Nephron (organoid): ENCODE results near the gene CCIN.

Experiments used
- H3K27ac Mint-ChIP-seq, 3 experiments: 2 replicates each; pipeline ENCODE4 v1.8.0; 2020; ENCODE audit warnings: mixed read lengths in 3 of 3, mild to moderate bottlenecking in 2 of 3, moderate library complexity in 1 of 3
- H3K27me3 Mint-ChIP-seq: 2 replicates; pipeline ENCODE4 v1.8.0; 2021; ENCODE audit warnings: low read depth, mild to moderate bottlenecking, moderate library complexity, mixed read lengths
- H3K36me3 Mint-ChIP-seq: 2 replicates; pipeline ENCODE4 v1.8.0; 2020; ENCODE audit warnings: low read depth, mixed read lengths
- H3K4me1 Mint-ChIP-seq: 2 replicates; pipeline ENCODE4 v1.8.0; 2020; ENCODE audit warnings: mixed read lengths
- H3K4me3 Mint-ChIP-seq, 3 experiments: 2 replicates each; pipeline ENCODE4 v1.8.0; 2020; ENCODE audit warnings: mild to moderate bottlenecking in 3 of 3, mixed read lengths in 3 of 3, moderate library complexity in 2 of 3
- H3K9me3 Mint-ChIP-seq: 2 replicates; pipeline ENCODE4 v1.8.0; 2020; ENCODE audit warnings: mixed read lengths
- TF ChIP-seq, protein P1 (sequence below), 3 experiments: fragments of 200-600 bp; sonication (generic); IDR thresholded peaks; one replicate each; pipeline ENCODE4 v1.5.0; 2021; ENCODE audit warnings: antibody characterized with exemption in 3 of 3; ENCODE audit not compliant: unreplicated experiment in 3 of 3

CCIN gene

GRCh38 chr9:36191686-36192085, 22.5 kb downstream of the CCIN start:
- Mint-ChIP-seq H3K4me3 (peak overlapping the region; percentile 88 to 90 (median 89)), H3K27ac (peak overlapping the region; percentile 64 to 92 (median 80)), H3K9me3 (no peaks in the 10 kb centered on the region), H3K36me3 (peaks cover 19% of the 10 kb centered on the region), H3K27me3 (no peaks in the 10 kb centered on the region), H3K4me1 (peaks cover 42% of the 10 kb centered on the region)
- TF ChIP-seq, protein P1, sequence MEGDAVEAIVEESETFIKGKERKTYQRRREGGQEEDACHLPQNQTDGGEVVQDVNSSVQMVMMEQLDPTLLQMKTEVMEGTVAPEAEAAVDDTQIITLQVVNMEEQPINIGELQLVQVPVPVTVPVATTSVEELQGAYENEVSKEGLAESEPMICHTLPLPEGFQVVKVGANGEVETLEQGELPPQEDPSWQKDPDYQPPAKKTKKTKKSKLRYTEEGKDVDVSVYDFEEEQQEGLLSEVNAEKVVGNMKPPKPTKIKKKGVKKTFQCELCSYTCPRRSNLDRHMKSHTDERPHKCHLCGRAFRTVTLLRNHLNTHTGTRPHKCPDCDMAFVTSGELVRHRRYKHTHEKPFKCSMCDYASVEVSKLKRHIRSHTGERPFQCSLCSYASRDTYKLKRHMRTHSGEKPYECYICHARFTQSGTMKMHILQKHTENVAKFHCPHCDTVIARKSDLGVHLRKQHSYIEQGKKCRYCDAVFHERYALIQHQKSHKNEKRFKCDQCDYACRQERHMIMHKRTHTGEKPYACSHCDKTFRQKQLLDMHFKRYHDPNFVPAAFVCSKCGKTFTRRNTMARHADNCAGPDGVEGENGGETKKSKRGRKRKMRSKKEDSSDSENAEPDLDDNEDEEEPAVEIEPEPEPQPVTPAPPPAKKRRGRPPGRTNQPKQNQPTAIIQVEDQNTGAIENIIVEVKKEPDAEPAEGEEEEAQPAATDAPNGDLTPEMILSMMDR (IDR thresholded peaks at IDR 0.05; ENCODE audit: unreplicated experiment in 3 of 3) = no peak

DNA sequence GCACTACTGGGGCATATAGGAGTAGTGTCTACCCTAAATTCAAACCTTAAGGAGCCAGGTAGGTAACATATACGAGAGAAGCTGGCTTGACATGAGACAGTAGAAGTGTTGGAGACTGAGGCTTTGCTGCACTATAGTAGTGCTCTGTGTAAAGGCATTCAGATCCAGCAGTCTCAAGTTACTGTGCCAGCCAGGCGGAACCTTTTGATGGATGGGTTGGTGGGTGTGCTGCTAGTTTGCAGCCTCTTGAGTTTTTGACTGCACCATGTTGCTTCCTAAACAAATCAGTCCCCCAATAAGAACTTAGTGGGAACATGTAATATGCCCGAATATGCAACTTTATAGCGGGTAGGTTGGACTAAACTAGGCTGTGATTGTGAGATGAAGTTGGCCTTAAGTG, 23.0 kb downstream of the CCIN start:
- Mint-ChIP-seq H3K27me3 (no peaks in the 10 kb centered on the region), H3K27ac (peak overlapping the region; percentile 64 to 92 (median 91)), H3K4me1 (peaks cover 42% of the 10 kb centered on the region), H3K9me3 (no peaks in the 10 kb centered on the region), H3K36me3 (peaks cover 19% of the 10 kb centered on the region), H3K4me3 (peak overlapping the region; percentile 88 to 90 (median 89))
- TF ChIP-seq, protein P1 (IDR thresholded peaks at IDR 0.05; ENCODE audit: unreplicated experiment in 3 of 3) = no peak

- TF ChIP-seq, protein P1 (IDR thresholded peaks at IDR 0.05; ENCODE audit: unreplicated experiment in 3 of 3) = no peak
- peaks cover 24% of the 10 kb centered on the region for H3K36me3 Mint-ChIP-seq
- no peaks in the 10 kb centered on the region for H3K9me3 Mint-ChIP-seq
- H3K27ac Mint-ChIP-seq = peak overlapping the region; percentile 64 to 92 (median 91)
- no peaks in the 10 kb centered on the region for H3K27me3 Mint-ChIP-seq
- H3K4me1 Mint-ChIP-seq = peaks cover 47% of the 10 kb centered on the region
- peak overlapping the region; percentile 88 to 90 (median 89) for H3K4me3 Mint-ChIP-seq
Measured at GRCh38 chr9:36193023-36193422, 23.8 kb downstream of the CCIN start.

GRCh38 chr9:36194326-36195000, 25.3 kb downstream of the CCIN start:
- no peaks in the 10 kb centered on the region for H3K9me3 Mint-ChIP-seq
- peak overlapping the region; percentile 64 to 92 (median 88) for H3K27ac Mint-ChIP-seq
- TF ChIP-seq, protein P1 (IDR thresholded peaks at IDR 0.05; ENCODE audit: unreplicated experiment in 3 of 3) = no peak
- H3K4me3 Mint-ChIP-seq = peak overlapping the region; percentile 31 to 59 (median 47)
- H3K4me1 Mint-ChIP-seq = peaks cover 47% of the 10 kb centered on the region
- peaks cover 30% of the 10 kb centered on the region for H3K36me3 Mint-ChIP-seq
- no peaks in the 10 kb centered on the region for H3K27me3 Mint-ChIP-seq

GRCh38 chr9:36204906-36205547, 35.8 kb downstream of the CCIN start:
- H3K9me3 Mint-ChIP-seq = no peaks in the 10 kb centered on the region
- TF ChIP-seq, protein P1 (IDR thresholded peaks at IDR 0.05; ENCODE audit: unreplicated experiment in 3 of 3) = peak in 1 of 3 experiments; percentile 8
- no peak overlapping the region for H3K4me3 Mint-ChIP-seq
- H3K27me3 Mint-ChIP-seq = no peaks in the 10 kb centered on the region
- peaks cover 4% of the 10 kb centered on the region for H3K4me1 Mint-ChIP-seq
- H3K27ac Mint-ChIP-seq = no peak overlapping the region
- H3K36me3 Mint-ChIP-seq = peaks cover 85% of the 10 kb centered on the region
